Naive thymus-derived CD8-positive, alpha-beta T cell (primary cell): ENCODE data around the gene GSTP1. TPM values are rescaled to one million over a fixed set of nuclear protein-coding genes. Genes with fewer than 3 reads are reported as not detected.
"Not testable (repeated sequence)": the region's sequence is repeated elsewhere in the genome, so short reads cannot be mapped to it uniquely, and the experiment has no call there.

Experiments used
- ATAC-seq, 2 donors: fragments of 150-1000 bp; cut with Tn5 transposase in 1 of 2; sonication (Bioruptor Pico), chemical (Tn5 transposase) in 1 of 2; 1 replicate in 1 of 2; 2 replicates in 1 of 2; pipeline ENCODE4 v1.10.0; 2021; ENCODE audit warnings: mild to moderate bottlenecking in 2 of 2, moderate library complexity in 2 of 2
- POLR2A ChIA-PET: fragments of 350-600 bp; sonication (Branson Sonifier 250); formaldehyde crosslinking; loops from one replicate; lab custom pipeline; 2021; ENCODE audit warnings: antibody characterized with exemption; lab: Charles Lee
- DNase-seq, 10 donors: peaks; one replicate each; pipeline versions ENCODE4 v3.0.0 to v3.0.0-alpha.2; 2020 to 2022
- H3K27ac Mint-ChIP-seq, 10 donors: one replicate each; pipeline ENCODE4 v1.8.0; 2020 to 2022; ENCODE audit warnings: mild to moderate bottlenecking in 10 of 10, mixed read lengths in 10 of 10, moderate library complexity in 4 of 10, inconsistent platforms in 1 of 10
- H3K27me3 Mint-ChIP-seq, 5 donors: one replicate each; pipeline ENCODE4 v1.8.0; 2021 to 2022; ENCODE audit warnings: mixed read lengths in 5 of 5
- H3K36me3 Mint-ChIP-seq, 3 donors: one replicate each; pipeline ENCODE4 v1.8.0; 2020 to 2022; ENCODE audit warnings: mixed read lengths in 3 of 3, mild to moderate bottlenecking in 2 of 3, inconsistent platforms in 1 of 3
- H3K4me1 Mint-ChIP-seq, 4 donors: one replicate each; pipeline ENCODE4 v1.8.0; 2021 to 2022; ENCODE audit warnings: mixed read lengths in 4 of 4
- H3K4me3 Mint-ChIP-seq, 10 donors: one replicate each; pipeline ENCODE4 v1.8.0; 2020 to 2022; ENCODE audit warnings: mild to moderate bottlenecking in 10 of 10, mixed read lengths in 10 of 10, moderate library complexity in 6 of 10, inconsistent platforms in 1 of 10
- H3K9me3 Mint-ChIP-seq, 9 donors: one replicate each; pipeline ENCODE4 v1.8.0; 2020 to 2022; ENCODE audit warnings: mixed read lengths in 9 of 9, mild to moderate bottlenecking in 3 of 9, inconsistent platforms in 1 of 9, moderate library complexity in 1 of 9
- polyA plus RNA-seq, 3 donors: library from polyadenylated mRNA; unstranded; fragments of 300-500 nt; fragmentation: Illumina TruSeq; gene quantifications; one replicate each; pipeline ENCODE4 v1.2.3, GENCODE V29; 2021
- total RNA-seq, 8 experiments: library from RNA in 2 of 8; stranded (reverse) in 2 of 8; gene quantifications; one replicate each; pipeline ENCODE4 v1.2.3 and lab custom pipeline; 2021 to 2026

The GSTP1 gene
- total and polyA plus RNA-seq, 5 experiments from 2014 or later = 177 to 278 (median 234) TPM

GRCh38 chr11:67604119-67604518, 20.5 kb downstream of the GSTP1 start:
- peak overlapping the region in 2 of 10 donors; percentile 37 to 89 for H3K27ac Mint-ChIP-seq
- DNase-seq, POLR2A ChIA-PET, H3K9me3 Mint-ChIP-seq, ATAC-seq, H3K36me3 Mint-ChIP-seq: not testable (repeated sequence)
- peak overlapping the region in 4 of 10 donors; percentile 3 to 53 (median 34) for H3K4me3 Mint-ChIP-seq
- peaks cover 4 to 42% (median 8%) of the 10 kb centered on the region in 5 donors for H3K27me3 Mint-ChIP-seq
- H3K4me1 Mint-ChIP-seq = peaks cover 3 to 37% (median 20%) of the 10 kb centered on the region in 4 donors

DNA sequence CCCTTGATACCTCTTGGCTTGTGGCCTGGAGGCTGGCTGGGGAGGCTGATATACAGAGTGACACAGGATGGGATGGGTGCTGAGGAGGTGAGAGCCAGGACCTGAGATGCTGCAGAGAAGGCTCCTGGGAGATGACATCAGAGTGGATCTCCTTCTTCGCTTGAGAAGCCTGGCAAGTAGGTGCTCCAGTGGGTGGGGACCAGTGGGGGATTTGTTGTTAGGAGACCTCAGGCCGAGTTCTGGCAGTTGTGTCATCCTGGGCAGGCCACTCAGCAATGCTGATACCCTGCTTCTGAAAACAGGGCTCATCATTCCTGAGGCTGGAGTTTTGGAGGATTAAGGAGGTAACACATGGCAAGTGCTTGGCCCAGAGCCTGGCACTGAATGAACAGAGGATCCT, 21.2 kb downstream of the GSTP1 start:
- Mint-ChIP-seq H3K27ac (peak overlapping the region in 1 of 10 donors; percentile 54), H3K4me1 (peaks cover 4 to 37% (median 20%) of the 10 kb centered on the region in 4 donors), H3K27me3 (peaks cover 4 to 35% (median 8%) of the 10 kb centered on the region in 5 donors), H3K36me3 (peaks cover 0 to 15% (median 7%) of the 10 kb centered on the region in 3 donors), H3K9me3 (no peaks in the 10 kb centered on the region), H3K4me3 (peak overlapping the region in 7 of 10 donors; percentile 11 to 62 (median 48))
- POLR2A ChIA-PET = interaction anchor here (1.0 kb wide), 1 partner anchor 9 kb away, joined by 3 read pairs; no protein-coding TSS in a partner anchor
- no peak for ATAC-seq
- DNase-seq = no peak

DNA sequence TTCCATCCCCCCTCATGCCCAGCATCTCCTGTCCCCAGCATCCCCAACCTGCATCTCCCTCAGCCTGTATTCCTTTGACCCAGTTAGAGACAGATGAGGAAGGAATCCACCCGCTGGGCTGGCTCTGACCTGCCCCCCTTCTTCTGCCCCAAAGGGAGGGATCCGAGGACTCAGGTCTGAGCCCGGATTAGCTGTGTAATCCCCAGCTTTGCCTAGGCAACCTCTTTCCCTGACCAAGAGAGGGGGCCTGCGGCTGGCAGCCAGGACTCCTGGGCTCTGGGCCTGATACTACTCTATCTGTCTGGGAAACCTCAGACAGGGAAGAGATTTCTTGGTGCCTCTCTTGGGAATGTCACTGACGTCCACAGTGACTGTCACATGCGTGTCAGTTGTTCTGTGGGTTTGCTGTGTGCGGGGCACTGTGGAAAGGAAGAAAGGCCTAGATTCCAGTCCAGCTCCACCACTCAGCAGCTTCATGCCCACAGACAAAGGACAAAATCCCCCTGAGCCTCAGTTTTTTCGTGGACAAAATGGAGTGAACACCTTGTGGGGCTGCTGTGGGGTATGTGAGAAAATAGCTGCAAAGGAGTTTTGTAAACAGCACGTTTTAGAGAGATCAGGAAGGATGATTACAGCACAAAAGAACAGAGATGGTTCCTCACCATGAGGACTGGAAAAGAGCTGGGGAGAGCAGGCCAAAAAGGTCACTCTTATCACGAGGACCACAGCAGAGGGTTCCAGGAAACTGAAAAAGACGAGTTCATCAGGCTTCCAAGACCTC, 21.8 kb downstream of the GSTP1 start:
- Mint-ChIP-seq H3K9me3 (no peaks in the 10 kb centered on the region), H3K36me3 (peaks cover 0 to 19% (median 10%) of the 10 kb centered on the region in 3 donors), H3K4me3 (peak overlapping the region; percentile 41 to 81 (median 74)), H3K4me1 (peaks cover 4 to 31% (median 20%) of the 10 kb centered on the region in 4 donors), H3K27me3 (peaks cover 4 to 29% (median 8%) of the 10 kb centered on the region in 5 donors), H3K27ac (peak overlapping the region in 9 of 10 donors; percentile 15 to 92 (median 86))
- no peak for ATAC-seq
- POLR2A ChIA-PET = interaction anchor here (1.0 kb wide), 1 partner anchor 8 kb away, joined by 3 read pairs; no protein-coding TSS in a partner anchor
- no peak for DNase-seq

DNA sequence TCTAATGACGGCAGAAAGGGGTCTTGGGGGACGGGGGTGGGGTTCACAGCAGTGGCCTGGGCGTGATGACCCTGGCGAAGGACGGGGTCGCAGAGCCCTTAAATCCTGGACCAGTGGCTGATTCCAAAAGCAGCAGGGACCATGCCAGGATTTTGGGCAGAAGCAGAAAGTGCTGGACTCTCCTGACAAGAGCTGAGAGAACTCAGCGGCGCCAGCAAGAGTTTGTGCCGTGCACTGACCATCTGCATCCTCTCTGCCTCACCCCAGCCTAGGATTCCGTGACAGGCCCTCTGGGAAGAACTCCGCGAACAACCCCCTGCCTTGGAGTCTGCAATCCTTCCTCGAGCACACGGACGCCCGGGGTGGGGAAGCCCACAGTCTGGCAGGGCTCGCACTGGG, 22.5 kb downstream of the GSTP1 start:
- Mint-ChIP-seq H3K4me3 (peak overlapping the region; percentile 79 to 96 (median 92)), H3K27ac (peak overlapping the region in 9 of 10 donors; percentile 80 to 96 (median 92)), H3K36me3 (peaks cover 0 to 22% (median 10%) of the 10 kb centered on the region in 3 donors), H3K4me1 (peaks cover 4 to 26% (median 19%) of the 10 kb centered on the region in 4 donors), H3K27me3 (peaks cover 4 to 22% (median 5%) of the 10 kb centered on the region in 5 donors), H3K9me3 (no peaks in the 10 kb centered on the region)
- POLR2A ChIA-PET = no interaction called here
- ATAC-seq (no peak), DNase-seq (no peak)

DNA sequence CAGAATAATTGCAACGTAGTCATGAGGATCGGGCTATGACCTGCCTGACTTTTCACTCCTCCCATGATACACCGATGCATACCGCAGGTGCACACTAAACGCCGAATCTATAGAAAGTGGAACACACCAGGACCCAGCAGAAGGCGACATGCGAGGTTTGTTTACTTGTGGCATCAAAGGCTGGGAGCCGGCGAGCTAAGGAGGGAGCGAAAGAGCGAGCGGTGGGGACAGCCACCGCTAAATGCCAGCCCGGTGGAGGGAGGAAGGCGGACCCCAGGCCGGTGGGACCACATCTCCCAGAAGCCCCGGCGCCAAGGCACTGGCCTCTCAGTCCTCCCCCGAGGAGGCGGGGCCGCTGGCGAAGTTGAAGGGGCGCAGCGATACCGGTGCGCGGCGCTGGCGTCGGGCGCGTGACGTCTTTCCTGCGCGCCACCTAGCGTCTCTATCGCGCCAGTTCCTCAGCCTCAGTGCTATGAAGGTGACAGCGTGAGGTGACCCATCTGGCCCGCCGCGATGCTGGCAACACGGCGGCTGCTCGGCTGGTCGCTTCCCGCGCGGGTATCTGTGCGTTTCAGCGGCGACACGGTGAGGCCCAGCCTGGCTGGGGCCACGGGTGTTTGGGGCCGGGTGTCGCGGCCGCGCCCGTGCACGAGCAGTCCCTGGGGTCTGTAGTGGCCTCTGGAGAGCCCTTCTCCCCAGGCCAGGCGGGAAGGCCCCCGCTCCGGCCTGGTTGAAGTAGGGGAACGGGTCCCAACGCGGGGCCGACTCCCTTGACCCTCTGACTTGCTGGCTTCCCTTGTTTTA, 23.1 kb downstream of the GSTP1 start, which contains the start of gene NDUFV1:
TSS of gene NDUFV1 (plus strand) at position 445 of the 804 bp plus-strand sequence. CDS start at position 514, 69 bp downstream.
- POLR2A ChIA-PET = no interaction called here
- ATAC-seq (peak; percentile 98 to 99), DNase-seq (peak; percentile 89 to 97 (median 95))
- H3K4me1 Mint-ChIP-seq = peaks cover 4 to 26% (median 19%) of the 10 kb centered on the region in 4 donors
- H3K27me3 Mint-ChIP-seq = peaks cover 2 to 19% (median 4%) of the 10 kb centered on the region in 5 donors
- no peaks in the 10 kb centered on the region for H3K9me3 Mint-ChIP-seq
- H3K4me3 Mint-ChIP-seq = peak within 1 kb of the TSS; percentile 79 to 96 (median 92)
- H3K36me3 Mint-ChIP-seq = peaks cover 0 to 22% (median 10%) of the 10 kb centered on the region in 3 donors
- H3K27ac Mint-ChIP-seq = peak within 1 kb of the TSS; percentile 80 to 96 (median 92)

DNA sequence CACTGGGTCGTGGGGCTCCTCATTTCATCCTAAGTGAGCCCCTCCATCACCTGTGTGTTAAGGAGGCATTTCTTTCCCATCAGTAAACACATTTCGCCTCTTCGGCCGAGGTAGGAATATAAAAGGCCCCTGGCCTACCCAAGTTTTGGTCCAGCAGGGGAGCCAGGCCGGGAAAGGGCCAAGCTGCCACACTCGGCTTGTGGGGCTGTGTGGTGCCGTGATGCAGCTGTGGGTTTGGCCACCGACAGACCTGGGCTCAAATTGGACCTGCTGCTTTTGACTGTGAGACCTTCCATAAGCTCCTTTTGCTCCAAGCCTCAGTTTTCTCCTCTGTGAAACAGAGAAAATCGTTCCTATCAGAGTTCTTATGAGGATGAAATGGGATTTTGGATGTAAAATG, 23.9 kb downstream of the GSTP1 start:
- peaks cover 0 to 27% (median 10%) of the 10 kb centered on the region in 3 donors for H3K36me3 Mint-ChIP-seq
- POLR2A ChIA-PET = interaction anchor here (1.3 kb wide), 1 partner anchor 8 kb away, joined by 3 read pairs; no protein-coding TSS in a partner anchor

DNA sequence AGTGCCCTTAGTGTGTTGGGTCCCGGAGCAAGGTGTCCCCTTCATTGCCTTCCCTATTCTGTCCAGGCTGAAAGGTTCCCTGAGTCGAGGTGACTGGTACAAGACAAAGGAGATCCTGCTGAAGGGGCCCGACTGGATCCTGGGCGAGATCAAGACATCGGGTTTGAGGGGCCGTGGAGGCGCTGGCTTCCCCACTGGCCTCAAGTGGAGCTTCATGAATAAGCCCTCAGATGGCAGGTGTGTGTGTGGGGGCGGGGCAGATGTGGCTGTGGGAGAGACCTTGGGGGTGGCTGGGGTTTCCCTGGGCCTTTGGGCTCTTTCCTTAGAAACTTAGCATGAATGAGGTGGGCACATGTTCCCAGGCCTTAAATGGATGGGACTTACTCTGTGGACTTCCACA, 24.9 kb downstream of the GSTP1 start:
- Mint-ChIP-seq H3K36me3 (peaks cover 0 to 29% (median 10%) of the 10 kb centered on the region in 3 donors), H3K4me1 (peaks cover 5 to 30% (median 23%) of the 10 kb centered on the region in 4 donors), H3K4me3 (peak overlapping the region; percentile 19 to 94 (median 86)), H3K27me3 (peaks cover 0 to 9% (median 0%) of the 10 kb centered on the region in 5 donors), H3K27ac (peak overlapping the region in 5 of 10 donors; percentile 24 to 66 (median 60)), H3K9me3 (no peaks in the 10 kb centered on the region)
- DNase-seq = no peak
- no peak for ATAC-seq
- POLR2A ChIA-PET = interaction anchor here (1.2 to 1.6 kb wide), 3 partner anchors 7 to 25 kb away, joined by 3 to 7 read pairs (median 3); partner anchors contain the start of genes GSTP1 and NUDT8

More for the DNA sequence above, 23.9 kb downstream of the GSTP1 start:
- H3K9me3 Mint-ChIP-seq = no peaks in the 10 kb centered on the region
- H3K4me3 Mint-ChIP-seq = peak overlapping the region; percentile 79 to 96 (median 92)
- H3K27me3 Mint-ChIP-seq = peaks cover 0 to 16% (median 4%) of the 10 kb centered on the region in 5 donors
- peak overlapping the region; percentile 80 to 95 (median 91) for H3K27ac Mint-ChIP-seq
- ATAC-seq (no peak), DNase-seq (no peak)
- peaks cover 4 to 26% (median 19%) of the 10 kb centered on the region in 4 donors for H3K4me1 Mint-ChIP-seq

DNA sequence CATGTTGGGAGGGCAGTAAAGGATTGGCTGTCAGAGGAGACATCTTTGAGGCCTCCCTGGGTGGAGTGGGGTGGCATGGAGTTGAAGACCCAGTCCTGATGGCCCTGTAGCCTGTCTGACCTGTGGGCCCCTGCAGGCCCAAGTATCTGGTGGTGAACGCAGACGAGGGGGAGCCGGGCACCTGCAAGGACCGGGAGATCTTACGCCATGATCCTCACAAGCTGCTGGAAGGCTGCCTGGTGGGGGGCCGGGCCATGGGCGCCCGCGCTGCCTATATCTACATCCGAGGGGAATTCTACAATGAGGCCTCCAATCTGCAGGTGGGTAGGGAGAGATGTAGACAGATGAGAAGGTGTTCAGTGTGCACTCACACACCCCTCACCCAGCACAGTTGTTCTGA, 25.7 kb downstream of the GSTP1 start:
- Mint-ChIP-seq H3K4me1 (peaks cover 9 to 38% (median 30%) of the 10 kb centered on the region in 4 donors), H3K27ac (peak overlapping the region in 2 of 10 donors; percentile 29 to 40), H3K4me3 (peak overlapping the region in 2 of 10 donors; percentile 15 to 24), H3K27me3 (peaks cover 0 to 5% (median 0%) of the 10 kb centered on the region in 5 donors), H3K9me3 (no peaks in the 10 kb centered on the region), H3K36me3 (peaks cover 0 to 29% (median 10%) of the 10 kb centered on the region in 3 donors)
- ATAC-seq (no peak), DNase-seq (no peak)
- POLR2A ChIA-PET = interaction anchor here (1.2 to 1.6 kb wide), 2 partner anchors 21 to 26 kb away, joined by 3 to 7 read pairs; partner anchors contain the start of genes GSTP1 and NUDT8

DNA sequence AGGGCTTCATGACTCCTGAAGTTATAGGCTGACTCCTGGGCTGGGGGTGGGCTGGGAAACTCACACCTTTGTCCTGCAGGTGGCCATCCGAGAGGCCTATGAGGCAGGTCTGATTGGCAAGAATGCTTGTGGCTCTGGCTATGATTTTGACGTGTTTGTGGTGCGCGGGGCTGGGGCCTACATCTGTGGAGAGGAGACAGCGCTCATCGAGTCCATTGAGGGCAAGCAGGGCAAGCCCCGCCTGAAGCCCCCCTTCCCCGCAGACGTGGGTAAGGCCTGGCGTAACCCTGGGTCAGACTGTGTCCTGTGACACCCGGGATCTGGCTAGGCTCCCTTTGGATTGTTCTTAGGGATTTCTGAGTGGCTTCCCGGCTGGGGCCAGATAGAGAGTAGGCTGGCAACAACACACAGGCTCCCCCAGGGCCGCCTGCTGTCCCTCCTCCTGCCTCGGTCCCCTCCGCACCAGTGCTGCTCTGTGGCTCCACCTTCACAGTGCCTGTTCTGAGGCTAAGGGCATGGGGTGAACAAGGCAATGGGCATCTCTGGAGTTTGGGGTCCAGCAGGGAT, 26.8 kb downstream of the GSTP1 start:
- POLR2A ChIA-PET = no interaction called here
- Mint-ChIP-seq H3K4me3 (no peak overlapping the region), H3K27me3 (no peaks in the 10 kb centered on the region), H3K27ac (peak overlapping the region in 2 of 10 donors; percentile 7 to 48), H3K4me1 (peaks cover 13 to 49% (median 39%) of the 10 kb centered on the region in 4 donors), H3K36me3 (peaks cover 0 to 29% (median 10%) of the 10 kb centered on the region in 3 donors), H3K9me3 (no peaks in the 10 kb centered on the region)
- DNase-seq (no peak), ATAC-seq (no peak)

DNA sequence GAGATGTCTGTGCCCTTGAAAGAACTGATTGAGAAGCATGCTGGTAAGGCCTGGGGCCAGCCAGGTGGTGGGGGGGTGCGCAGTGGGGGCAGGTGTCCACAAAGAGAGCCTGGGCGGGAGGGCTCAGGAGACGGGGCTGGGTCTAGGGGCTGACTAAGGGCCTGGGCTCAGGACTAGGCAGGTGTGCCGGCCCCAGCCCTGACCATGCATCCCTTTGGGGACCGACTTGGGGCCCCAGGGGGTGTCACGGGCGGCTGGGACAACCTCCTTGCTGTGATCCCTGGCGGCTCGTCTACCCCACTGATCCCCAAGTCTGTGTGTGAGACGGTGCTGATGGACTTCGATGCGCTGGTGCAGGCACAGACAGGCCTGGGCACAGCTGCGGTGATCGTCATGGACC, 27.6 kb downstream of the GSTP1 start:
- POLR2A ChIA-PET = no interaction called here
- H3K9me3 Mint-ChIP-seq = no peaks in the 10 kb centered on the region
- peaks cover 0 to 29% (median 10%) of the 10 kb centered on the region in 3 donors for H3K36me3 Mint-ChIP-seq
- ATAC-seq (no peak), DNase-seq (no peak)
- H3K4me3 Mint-ChIP-seq = no peak overlapping the region
- H3K27ac Mint-ChIP-seq = peak overlapping the region in 1 of 10 donors; percentile 31
- H3K4me1 Mint-ChIP-seq = peaks cover 14 to 51% (median 40%) of the 10 kb centered on the region in 4 donors
- no peaks in the 10 kb centered on the region for H3K27me3 Mint-ChIP-seq
